Neuron (in vitro differentiated cells): ENCODE results near the gene GMCL2.

Experiments
- H2AFZ ChIP-seq: one replicate; pipeline ENCODE4 v1.6.1; 2013; ENCODE audit warnings: low read depth, mild to moderate bottlenecking, inconsistent platforms, low read length, moderate library complexity
- H3K27me3 ChIP-seq: one replicate; pipeline ENCODE4 v1.6.1; 2013; ENCODE audit warnings: low read length; ENCODE audit not compliant: insufficient read depth
- H3K36me3 ChIP-seq: one replicate; pipeline ENCODE4 v1.6.1; 2013; ENCODE audit warnings: low read length; ENCODE audit not compliant: insufficient read depth
- H3K4me1 ChIP-seq: one replicate; pipeline ENCODE4 v1.6.1; 2013; ENCODE audit warnings: low read length; ENCODE audit not compliant: insufficient read depth
- H3K4me3 ChIP-seq: 2 replicates; pipeline ENCODE4 v1.5.1; 2013; ENCODE audit warnings: mild to moderate bottlenecking, low read length, moderate library complexity
- H3K9me3 ChIP-seq: one replicate; pipeline ENCODE4 v1.6.1; 2013; ENCODE audit warnings: low read length

The GMCL2 gene

DNA sequence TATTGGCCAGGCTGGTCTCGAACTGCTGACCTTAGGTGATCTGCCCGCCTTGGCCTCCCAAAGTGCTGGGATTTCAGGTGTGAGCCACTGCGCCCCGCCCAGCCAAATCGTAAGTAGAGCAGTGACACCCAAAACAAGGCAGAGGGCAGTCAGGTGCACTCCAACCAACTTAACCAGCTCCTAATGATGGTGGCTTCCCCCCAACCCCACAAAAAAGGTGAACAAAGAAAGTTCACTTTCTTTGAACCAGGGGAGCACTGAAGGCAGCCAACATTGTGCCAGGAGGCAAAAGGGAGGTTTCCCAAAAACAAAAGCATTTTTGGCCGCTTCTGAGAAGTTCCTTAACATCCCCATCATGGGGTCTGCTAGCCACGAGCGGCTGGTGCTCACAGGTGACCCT, 9.6 kb downstream of the GMCL2 start:
- no peaks in the 10 kb centered on the region for H3K36me3 ChIP-seq
- no peak overlapping the region for H3K4me3 ChIP-seq
- H3K4me1 ChIP-seq = no peaks in the 10 kb centered on the region
- no peaks in the 10 kb centered on the region for H3K27me3 ChIP-seq
- H3K9me3 ChIP-seq = no peaks in the 10 kb centered on the region
- no peak overlapping the region for H2AFZ ChIP-seq

DNA sequence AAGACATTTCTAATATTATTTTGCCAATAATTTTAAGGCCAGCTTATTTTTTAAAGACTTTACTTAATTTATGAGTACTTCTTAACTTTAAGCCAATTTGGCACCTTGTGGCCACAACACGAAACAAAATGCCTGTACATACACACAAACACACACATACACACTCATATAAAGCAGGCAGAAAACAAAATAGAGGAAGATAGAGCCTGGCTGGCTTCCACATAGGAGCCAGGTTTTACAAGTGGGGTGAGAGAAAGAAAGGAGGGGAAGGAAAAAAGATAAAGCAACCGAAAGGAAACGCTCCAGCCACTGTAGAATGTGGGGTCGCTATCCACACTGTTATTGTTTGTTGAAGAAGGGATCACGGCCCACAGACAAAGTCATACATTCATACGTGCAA, 10.4 kb downstream of the GMCL2 start:
- Histone ChIP-seq H3K27me3 (no peaks in the 10 kb centered on the region), H3K36me3 (no peaks in the 10 kb centered on the region), H3K4me3 (no peak overlapping the region), H2AFZ (no peak overlapping the region), H3K9me3 (no peaks in the 10 kb centered on the region), H3K4me1 (no peaks in the 10 kb centered on the region)

DNA sequence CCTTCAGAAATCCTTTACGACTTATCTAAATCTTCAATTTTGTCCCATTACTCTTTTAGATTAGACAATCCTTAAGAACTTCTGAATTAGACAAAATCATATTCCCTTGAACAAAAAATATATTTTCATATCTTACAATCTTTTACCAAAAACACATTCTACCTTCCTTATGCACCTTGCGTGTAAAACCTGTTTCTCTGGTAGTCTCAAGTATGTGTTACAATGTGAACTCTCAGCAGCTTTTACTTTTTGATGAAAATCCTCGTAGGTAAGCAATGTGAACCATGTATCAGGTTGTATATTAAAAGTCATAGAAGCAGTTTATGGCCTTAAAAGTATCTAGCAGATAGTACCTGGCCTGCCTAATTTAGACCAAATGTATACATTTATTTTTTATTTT, 12.7 kb downstream of the GMCL2 start:
- Histone ChIP-seq H2AFZ (no peak overlapping the region), H3K36me3 (no peaks in the 10 kb centered on the region), H3K4me1 (peaks cover 3% of the 10 kb centered on the region), H3K9me3 (no peaks in the 10 kb centered on the region), H3K27me3 (no peaks in the 10 kb centered on the region), H3K4me3 (no peak overlapping the region)

DNA sequence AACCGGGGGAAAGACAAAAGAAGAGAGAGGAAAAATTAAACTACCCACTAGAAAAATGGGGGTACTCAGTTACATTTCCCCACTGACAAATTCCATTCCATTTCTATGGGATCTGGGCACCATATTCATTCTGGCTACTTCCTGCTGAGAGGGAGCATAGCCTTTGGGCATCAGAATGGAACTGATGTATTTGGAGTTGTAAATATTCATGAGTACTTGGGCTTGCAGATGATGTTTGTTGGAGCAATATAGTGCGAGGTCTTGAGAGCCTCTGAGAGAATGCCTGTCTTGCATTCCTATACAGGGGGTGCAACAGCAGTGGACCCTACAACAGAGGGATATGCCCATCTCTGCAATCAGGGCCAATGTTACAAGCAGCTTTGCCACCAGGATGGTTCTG, 16.7 kb downstream of the GMCL2 start:
- H3K4me1 ChIP-seq = peaks cover 3% of the 10 kb centered on the region
- H3K36me3 ChIP-seq = no peaks in the 10 kb centered on the region
- H3K4me3 ChIP-seq = no peak overlapping the region
- no peaks in the 10 kb centered on the region for H3K27me3 ChIP-seq
- no peaks in the 10 kb centered on the region for H3K9me3 ChIP-seq
- no peak overlapping the region for H2AFZ ChIP-seq

DNA sequence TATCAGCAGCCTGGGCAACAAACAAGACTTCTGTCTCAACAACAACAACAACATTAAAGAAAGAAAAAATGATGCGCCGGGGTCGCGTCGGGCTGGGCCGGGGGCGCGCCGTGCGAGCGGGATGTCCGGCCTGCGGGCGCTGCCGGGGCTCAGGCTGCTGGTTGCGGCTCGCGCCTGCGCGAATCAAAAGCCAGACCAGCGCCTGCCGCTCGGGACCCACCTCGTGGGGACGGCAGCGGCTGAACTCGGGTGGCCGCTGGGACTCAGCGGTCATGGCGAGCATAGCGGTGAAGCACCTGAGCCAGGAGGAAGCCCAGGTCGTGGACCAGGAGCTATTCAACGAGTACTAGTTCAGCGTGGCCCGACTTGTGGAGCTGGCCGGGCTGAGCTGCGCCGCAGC, 21.6 kb downstream of the GMCL2 start:
- no peaks in the 10 kb centered on the region for H3K27me3 ChIP-seq
- H3K4me1 ChIP-seq = peaks cover 5% of the 10 kb centered on the region

DNA sequence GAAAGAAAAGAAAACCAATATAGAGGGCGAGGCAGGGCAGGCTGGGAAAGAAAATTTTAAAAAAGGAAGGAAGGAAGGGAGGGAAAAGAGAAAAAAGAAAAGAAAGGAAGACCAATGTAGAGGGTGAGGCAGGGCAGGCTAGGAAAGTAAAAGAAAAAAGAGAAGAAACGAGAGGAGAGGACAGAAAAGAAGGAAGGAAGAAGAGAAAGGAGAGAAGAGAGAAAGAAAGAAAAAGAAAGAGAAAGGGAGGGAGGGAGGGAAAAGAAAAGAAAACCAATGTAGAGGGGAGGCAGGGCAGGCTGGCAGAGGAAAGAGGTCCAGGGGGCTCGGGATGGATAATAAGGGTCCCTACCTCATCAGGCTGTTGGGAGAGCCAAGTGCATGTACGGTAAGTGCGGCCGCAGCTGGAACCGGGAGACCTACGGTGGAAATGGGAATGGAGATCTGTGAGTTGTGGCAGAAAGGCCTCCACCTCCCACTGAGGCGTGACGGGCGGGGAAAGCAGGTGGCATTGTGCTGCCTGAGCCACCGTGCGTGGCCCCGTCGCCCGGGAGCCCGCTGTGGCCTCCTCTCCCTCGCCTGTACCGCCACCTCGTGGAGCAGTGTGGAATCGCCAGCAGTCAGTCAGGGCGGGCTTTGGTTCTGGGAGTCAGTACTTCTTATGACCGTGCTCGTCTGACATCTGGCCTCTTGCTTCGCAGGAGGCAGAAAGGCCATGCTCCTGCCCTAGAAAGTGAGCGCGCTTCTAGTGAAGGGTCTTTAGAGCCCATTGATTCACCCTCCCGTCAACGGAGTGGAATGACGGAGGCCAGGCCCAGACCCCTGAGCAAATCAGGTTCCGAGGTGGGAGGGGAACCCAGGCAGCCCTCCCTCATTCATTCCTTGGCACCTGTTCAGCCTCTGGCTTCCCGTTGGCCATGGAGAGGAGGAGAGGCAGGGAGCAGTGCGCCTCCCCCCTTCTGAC, 23.1 kb downstream of the GMCL2 start:
- peak overlapping the region; percentile 71 for H2AFZ ChIP-seq
- H3K4me1 ChIP-seq = peaks cover 5% of the 10 kb centered on the region
- no peaks in the 10 kb centered on the region for H3K9me3 ChIP-seq
- H3K36me3 ChIP-seq = no peaks in the 10 kb centered on the region
- H3K27me3 ChIP-seq = no peaks in the 10 kb centered on the region
- H3K4me3 ChIP-seq = peak overlapping the region; percentile 26

More for the DNA sequence above, 21.6 kb downstream of the GMCL2 start:
- H3K9me3 ChIP-seq = no peaks in the 10 kb centered on the region
- no peak overlapping the region for H3K4me3 ChIP-seq
- no peak overlapping the region for H2AFZ ChIP-seq
- H3K36me3 ChIP-seq = no peaks in the 10 kb centered on the region

DNA sequence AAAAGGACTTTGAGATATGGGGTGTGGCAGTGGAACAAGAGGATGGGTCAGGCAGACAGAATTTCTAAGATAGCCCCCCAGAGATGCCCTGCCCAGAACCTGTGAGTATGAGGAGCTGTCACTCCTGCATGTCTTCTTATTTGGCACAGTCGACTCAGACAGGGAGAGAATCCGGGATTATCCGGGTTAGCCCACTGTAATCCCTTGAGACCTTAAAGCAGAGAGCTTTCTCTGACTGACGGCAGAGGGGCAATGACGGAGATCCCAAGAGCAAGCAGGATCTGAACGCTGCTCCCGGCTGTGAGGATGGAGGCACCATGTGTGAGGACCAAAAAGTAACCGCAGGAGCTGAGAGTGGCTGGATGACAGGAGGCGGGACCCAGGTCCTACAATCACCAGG, 24.7 kb downstream of the GMCL2 start:
- peaks cover 5% of the 10 kb centered on the region for H3K4me1 ChIP-seq
- no peaks in the 10 kb centered on the region for H3K9me3 ChIP-seq
- no peak overlapping the region for H2AFZ ChIP-seq
- H3K27me3 ChIP-seq = no peaks in the 10 kb centered on the region
- H3K4me3 ChIP-seq = no peak overlapping the region
- H3K36me3 ChIP-seq = no peaks in the 10 kb centered on the region

DNA sequence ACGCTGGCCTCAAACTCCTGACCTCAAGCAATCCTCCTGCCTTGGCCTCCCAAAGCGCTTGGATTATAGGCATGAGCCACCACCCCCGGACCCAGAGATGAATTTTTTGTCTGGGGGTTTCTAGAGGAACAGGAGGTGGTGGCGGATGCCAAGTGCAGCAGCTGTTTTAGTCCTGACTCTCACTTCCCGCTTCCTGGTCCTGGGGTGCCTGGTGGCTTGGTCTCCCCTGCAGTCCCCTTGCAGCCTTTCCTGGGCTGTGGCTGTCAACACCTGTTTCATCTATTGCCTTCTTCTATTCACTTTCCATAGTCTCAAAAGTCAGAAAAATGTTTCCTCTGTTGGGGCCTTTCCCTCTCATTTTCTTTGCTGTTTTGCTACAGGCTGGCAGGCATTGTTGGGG, 27.0 kb downstream of the GMCL2 start:
- no peaks in the 10 kb centered on the region for H3K9me3 ChIP-seq
- H3K4me1 ChIP-seq = peaks cover 5% of the 10 kb centered on the region
- H3K4me3 ChIP-seq = no peak overlapping the region
- H3K27me3 ChIP-seq = no peaks in the 10 kb centered on the region
- no peak overlapping the region for H2AFZ ChIP-seq
- H3K36me3 ChIP-seq = no peaks in the 10 kb centered on the region

DNA sequence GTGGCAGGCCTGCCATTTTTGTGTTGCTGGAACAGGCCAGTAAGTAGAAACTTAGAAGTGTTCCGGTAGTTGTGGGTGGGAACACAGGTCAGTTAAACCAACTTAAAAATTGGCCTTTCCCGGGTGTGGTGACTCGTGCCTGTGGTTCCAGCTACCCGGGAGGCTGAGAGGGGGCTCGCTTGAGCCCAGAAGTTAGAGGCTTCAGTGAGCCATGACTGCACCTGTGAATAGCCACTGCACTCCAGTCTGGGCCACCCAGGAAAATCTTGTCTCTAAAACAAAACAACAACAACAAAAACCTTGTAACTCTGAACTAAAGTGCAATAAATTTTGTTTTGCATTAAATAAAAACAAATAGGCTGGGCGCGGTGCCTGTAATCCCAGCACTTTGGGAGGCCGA, 32.1 kb downstream of the GMCL2 start:
- Histone ChIP-seq H3K27me3 (no peaks in the 10 kb centered on the region), H3K9me3 (no peaks in the 10 kb centered on the region), H3K4me3 (no peak overlapping the region), H3K4me1 (peaks cover 9% of the 10 kb centered on the region), H2AFZ (no peak overlapping the region), H3K36me3 (peaks cover 17% of the 10 kb centered on the region)

DNA sequence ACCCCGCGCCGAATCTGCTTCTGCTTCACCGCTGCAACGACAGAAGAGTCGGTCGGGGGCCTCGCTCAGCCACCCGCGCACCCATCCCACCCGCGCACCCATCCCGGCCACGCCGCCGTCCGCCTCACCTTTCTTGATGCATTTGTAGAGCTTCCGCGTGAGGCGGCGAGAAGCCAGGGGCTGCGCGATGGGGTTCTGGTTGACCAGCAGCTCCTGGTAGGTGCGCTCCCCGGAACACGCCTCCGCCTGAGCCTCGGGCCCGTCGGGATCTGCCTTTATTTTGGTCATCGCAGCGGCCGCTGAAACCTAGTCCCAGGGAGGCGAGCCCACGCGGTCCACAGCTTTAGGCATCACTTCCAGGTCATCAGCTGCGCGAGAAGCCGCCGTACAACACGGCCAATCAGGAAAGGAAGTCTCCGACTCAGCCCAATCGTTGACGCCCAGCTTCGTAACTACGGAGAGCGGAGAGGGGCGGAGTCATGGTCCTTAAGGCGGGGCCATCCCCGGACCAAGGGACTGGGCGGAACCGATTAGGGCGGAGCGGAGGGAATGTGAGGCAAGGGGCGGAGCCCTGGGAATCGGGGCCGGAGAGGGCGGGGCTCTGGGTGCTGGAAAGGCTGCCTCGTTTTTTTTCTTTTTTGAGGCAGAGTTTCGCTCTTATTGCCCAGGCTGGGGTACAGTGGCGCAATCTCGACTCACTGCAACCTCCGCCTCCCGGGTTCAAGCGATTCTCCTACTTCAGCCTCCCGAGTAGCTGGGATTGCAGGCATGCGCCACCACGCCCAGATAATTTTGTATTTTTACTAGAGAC, 33.4 kb downstream of the GMCL2 start, which contains the start of gene NHP2:
TSS of gene NHP2 (minus strand) at position 356 of the 811 bp plus-strand sequence. CDS start at position 288, 68 bp downstream.
- Histone ChIP-seq H2AFZ (peak within 1 kb of the TSS; percentile 64), H3K4me3 (peak within 1 kb of the TSS; percentile 93), H3K27me3 (no peaks in the 10 kb centered on the region), H3K36me3 (peaks cover 30% of the 10 kb centered on the region), H3K9me3 (no peaks in the 10 kb centered on the region), H3K4me1 (peaks cover 9% of the 10 kb centered on the region)

DNA sequence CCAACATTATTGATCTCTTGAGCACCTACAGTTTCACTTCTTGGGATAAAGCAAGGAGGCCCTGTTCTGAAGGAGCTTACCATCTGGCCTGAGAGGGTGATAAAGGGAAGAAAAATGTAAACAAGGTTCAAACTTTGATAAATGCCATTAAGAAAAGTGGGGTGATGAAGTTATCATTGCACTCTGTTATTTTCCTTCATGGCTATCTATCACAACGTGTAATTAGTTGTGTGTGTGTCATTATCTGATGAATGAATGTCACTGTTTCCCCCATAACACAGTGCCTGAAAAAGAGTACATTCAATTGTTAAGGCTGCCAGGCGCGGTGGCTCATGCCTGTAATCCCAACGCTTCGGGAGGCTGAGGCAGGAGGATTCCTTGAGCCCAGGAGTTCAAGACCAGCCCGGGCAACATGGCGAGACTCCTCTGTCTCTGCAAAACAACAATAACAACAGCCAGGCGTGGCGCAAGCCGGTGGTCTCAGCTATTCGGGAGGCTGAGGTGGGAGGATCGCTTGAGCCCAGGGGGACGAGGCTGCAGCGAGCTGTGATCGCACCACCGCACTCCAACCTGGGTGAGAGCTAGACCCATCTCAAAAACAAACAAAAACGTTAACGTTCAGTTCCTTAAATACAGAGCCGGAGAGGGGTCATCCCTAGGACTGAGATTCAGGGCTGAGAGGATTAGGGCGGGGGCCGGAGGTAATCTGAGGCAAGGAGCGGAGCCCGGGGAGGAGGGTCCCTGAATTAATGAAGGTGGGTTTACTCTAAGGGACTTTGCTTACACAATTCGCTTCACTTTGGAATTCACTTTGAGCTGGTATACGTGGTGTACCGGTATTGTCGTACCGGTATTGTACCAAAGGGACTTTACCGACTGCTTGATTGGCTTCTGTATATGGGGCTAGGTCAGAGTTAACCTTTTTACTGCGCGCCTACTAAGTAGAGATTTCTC, 34.4 kb downstream of the GMCL2 start:
- H2AFZ ChIP-seq = peak overlapping the region; percentile 64
- H3K4me1 ChIP-seq = peaks cover 9% of the 10 kb centered on the region
- H3K27me3 ChIP-seq = no peaks in the 10 kb centered on the region
- no peaks in the 10 kb centered on the region for H3K9me3 ChIP-seq
- H3K4me3 ChIP-seq = peak overlapping the region; percentile 93
- H3K36me3 ChIP-seq = peaks cover 40% of the 10 kb centered on the region

DNA sequence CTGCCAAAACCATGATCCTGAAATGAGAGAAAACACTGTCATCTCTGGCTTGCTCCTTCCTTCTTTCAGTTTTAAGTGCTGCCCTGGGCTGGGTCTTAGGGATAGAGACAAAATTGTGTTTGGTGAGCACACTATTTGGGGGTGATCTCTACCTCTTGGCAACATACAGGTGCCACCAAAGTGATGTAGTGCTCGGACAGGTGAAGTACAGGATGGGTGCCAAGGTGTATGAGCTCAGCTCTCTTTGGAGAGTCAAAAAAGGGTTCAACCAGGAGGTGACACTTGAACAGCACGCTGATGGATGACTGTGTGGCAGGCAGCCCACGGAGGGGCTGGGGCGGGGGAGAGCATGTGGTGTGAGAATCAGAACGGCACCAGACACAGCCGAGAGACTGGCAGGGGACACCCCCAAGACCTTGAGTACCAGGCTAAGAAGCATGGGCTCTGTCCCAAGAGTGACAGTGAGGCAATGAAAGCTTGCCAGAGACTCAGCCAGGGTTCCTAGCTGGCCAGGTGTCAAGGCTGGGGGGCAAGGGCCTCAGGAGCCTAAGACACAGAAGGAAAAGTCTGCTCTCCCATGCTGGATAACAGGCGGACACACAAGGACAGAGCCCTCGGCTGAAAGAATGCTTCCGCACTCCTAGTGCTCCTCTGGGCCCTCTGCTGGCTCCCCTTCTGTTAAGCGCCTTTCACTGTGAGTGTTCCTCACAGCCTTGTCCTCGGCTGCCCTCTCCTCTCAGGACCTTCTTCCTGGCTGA, 36.0 kb downstream of the GMCL2 start:
- Histone ChIP-seq H3K36me3 (peaks cover 54% of the 10 kb centered on the region), H2AFZ (no peak overlapping the region), H3K4me1 (peaks cover 9% of the 10 kb centered on the region), H3K9me3 (no peaks in the 10 kb centered on the region), H3K27me3 (no peaks in the 10 kb centered on the region), H3K4me3 (no peak overlapping the region)
